Fibroblast of upper back skin (primary cell): ENCODE measurements around the gene NKIRAS1.
"Not testable (repeated sequence)": the region's sequence is repeated elsewhere in the genome, so short reads cannot be mapped to it uniquely, and the experiment has no call there.

Experiments
- DNase-seq: peaks from one replicate; pipeline ENCODE4 v3.0.0-alpha.2; 2013

The NKIRAS1 gene

DNA sequence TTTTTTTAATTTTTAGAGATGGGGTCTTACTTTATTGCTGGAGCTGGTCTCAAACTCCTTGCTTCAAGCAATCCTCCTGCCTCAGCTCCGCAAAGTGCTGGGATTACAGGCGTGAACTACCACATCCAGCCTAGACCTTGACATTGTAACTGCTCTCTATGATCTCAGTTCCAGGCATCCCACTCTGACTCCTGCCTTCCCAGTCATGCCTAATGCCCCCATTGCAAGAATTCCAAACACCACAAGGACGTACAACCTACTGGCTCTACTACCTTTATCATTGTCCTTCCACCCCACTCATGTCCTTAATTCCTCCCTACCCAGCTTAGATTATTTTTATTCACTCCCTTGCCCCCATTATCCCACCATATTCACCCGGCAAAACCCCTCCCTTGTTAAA lies 21.6 kb downstream of the NKIRAS1 start:
- DNase-seq, result no peak

DNA sequence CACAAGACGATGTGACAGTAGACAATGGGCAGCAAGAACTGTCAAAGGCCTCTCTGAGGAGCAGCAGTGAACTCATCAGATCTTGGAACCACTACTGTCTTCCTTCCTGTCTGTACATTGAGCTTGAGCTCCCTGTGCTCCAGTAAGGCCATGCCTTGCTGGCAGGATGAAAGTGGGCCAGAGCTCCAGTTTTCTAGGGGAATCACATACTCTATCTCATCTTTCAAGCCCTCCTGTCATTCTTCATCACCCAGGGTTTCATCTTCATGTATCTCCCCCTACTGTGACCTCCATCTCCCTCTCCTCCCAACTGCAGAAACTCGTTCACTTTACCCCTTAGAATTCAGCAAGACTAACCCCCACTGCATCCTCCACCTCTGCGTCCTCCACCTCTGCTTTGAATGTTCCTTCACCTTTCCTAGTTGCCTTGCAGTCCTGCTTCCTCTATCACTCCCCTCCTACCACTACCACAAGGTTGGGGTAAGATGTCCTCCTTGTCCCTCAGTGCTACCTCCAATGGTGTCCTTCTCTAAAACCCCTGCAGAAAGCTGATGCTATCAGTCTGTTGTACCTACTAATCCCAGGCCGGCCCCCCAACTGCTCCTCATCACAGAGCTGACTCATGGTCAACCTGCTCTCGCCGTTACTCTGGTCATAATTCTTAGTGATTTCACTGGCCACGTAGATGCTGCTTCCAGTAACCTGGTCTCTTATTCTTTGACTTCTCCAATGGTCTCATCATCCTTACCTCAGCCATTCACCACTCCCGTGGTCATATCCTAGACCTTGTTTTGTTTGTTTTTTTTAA lies 22.3 kb downstream of the NKIRAS1 start:
- DNase-seq, result no peak

DNA sequence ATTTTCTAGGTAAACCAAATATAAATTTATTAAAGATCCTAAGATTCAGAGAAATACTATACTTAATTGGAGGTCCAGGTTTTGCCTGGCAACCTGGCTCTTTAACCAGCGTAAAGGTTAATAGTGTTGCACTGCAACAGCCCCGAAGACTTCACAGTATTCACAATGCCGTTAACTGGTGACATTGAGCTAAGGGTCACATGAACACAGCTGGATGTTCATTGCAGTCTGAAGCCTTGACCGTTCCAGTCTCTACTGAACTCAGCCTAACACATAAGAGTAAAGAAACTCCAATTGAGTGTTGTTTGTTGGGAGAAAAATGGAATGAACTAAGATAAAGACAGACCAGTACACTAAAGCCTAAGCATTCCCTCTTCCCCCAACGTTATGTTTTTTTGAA lies 26.8 kb downstream of the NKIRAS1 start:
- no peak for DNase-seq

DNA sequence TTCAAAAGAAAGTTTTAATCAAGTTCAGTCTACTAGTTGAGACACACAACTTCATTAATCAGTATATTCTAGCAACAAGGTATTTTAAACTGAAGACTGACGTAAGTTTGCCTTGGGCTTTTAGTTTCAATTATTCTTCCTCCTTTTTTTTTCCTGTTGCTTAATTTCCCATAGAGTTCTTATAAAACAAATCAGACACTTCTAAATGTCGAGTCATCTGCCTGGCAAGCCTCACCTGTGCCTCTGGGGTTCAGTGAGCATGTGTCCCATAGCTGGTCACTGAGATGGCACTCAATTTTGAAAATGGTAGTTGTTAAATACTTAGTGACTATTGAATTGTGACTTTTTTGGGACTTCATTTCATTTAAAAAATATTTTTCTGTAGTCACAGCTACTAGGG lies 27.4 kb downstream of the NKIRAS1 start:
- DNase-seq, result no peak

DNA sequence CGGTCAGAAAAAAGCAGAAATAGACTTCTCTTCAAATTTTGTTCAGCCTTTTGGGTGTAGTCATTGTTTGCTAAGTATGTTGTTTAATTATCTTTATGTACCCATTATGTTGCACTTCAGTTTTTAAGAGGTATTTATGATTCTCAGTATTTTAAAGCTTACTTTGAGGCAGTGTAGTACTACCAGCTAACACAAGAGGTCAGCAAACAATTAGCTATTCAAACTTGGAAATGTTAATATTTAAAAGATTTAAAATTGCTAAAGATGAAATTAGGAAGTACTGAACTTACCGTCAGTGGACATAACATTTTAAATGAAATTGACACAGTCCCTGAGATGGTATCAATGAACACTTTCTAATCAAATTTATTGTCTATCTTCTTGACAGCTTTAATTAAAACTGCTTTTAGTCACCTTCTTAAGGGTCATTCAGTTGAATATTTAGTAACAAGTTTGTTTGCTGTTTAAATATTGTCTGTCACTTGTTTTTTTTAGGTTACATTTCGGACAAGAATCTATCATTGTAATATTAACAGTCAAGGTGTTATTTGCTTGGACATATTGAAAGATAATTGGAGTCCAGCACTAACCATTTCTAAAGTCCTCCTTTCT lies 28.1 kb downstream of the NKIRAS1 start:
- peak; percentile 31 for DNase-seq

DNA sequence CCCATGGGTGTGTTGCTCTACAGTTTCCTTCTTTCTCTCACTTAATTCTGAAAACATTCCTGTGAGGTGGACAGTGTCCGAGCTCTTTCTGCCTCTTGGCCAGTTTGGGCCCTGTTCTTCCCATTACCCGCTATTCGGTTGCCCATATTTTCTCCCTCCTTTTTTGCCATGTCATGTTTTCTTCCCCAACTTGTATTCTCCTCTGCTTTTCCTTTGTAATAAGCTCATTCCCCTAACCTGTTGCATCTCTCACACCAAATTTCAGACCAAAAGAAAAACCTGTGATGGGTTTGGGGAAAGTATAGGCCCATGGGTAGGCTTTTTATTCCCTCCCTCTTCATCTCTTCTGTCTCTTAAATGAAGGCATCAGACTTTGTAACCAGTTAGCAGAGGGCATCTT lies 30.5 kb downstream of the NKIRAS1 start:
- DNase-seq, result no peak

DNA sequence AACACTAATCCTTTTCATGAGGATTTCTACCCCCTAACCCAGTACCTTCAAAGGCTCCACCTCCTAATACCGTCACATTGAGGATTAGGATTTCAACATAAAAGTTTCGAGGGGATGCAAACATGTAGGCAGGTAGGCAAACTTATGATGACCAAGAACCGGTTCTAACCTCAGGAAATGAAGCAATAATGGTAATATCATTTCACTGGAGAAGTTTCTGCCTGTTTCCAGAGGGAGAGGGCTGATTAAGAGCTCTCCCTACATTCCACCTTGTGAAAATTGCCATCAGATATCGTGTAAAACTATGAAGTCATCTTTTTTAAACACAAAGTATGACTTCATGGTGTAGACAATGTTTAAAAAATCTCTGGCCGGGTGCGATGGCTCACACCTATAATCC lies 31.6 kb downstream of the NKIRAS1 start:
- DNase-seq, result no peak

DNA sequence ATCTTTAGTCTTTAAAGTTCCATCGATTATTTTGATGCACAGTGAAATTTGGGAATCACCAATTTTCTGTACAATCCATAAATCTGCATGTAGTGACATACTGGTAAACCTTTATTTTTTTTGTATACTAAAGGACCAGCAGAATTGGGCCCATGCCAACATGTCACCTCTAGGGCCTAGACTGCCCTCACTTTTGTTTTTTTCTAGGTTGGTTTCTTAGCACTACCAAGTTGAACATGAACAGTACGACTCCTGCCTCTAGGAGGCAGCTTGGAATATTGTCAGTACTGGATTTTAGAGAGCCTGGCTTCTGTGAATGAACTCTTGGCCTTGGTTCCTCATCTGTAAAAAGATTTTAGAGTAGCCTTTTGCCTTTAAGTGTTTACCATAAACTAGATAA lies 32.3 kb downstream of the NKIRAS1 start:
- DNase-seq, result no peak

DNA sequence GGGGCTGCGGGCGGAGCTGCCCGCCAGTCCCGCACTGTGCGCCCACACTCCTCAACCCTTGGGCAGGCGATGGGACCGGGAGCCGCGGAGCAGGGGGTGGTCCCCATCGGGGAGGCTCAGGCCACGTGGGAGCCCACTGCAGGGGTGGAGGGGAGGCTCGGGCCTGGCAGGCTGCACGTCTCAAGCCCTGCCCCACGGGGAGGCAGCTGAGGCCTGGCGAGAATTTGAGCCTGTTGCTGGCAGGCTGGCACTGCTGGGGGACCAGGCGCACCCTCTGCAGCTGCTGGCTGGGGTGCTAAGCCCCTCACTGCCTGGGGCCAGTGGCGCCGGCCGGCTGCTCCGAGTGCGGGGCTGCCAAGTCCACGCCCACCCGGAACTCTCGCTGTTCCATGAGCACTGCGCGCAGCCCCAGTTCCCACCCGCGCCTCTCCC lies 34.3 kb downstream of the NKIRAS1 start:
- no peak for DNase-seq

DNA sequence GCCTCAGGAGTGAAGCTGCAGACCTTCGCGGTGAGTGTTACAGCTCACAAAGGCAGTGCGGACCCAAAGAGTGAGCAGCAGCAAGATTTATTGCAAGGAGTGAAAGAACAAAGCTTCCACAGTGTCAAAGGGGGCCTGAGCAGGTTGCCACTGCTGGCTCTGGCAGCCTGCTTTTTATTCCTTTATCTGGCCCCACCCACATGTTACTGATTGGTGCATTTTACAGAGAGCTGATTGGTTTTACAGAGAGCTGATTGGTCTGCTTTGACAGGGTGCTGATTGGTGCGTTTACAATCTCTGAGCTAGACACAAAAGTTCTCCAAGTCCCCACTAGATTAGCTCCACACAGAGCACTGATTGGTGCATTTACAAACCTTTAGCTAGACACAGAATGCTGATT lies 34.8 kb downstream of the NKIRAS1 start:
- not testable (repeated sequence) for DNase-seq

DNA sequence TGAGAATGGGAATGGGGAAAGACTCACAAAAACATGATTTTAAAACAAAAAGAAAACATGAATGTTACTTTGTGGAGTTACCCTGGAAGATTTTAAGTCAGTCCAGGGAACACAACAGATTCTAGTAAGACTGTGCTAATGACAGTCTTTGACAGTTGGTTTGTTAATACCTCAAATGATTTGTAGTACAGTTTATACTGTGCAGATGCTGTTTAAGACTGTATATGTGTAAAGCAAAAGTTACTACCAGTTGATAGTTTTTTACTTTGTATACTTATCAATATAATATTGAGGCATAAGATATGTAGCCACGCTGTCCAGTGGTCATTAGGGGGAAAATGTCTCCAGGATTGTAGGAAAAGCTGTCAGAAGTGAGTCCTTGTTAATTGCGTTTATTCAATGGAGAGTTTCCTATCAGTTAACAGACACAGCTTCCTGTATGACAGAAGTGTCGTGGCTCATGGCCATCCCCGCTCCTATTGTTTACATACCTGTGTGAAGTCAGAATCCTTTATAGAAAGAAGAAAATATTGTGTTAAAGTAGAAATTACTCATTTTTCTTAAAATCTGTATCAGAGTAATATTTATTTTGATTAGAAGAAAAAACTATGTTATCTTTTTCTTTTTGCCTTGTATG lies 36.0 kb downstream of the NKIRAS1 start:
- no peak for DNase-seq

DNA sequence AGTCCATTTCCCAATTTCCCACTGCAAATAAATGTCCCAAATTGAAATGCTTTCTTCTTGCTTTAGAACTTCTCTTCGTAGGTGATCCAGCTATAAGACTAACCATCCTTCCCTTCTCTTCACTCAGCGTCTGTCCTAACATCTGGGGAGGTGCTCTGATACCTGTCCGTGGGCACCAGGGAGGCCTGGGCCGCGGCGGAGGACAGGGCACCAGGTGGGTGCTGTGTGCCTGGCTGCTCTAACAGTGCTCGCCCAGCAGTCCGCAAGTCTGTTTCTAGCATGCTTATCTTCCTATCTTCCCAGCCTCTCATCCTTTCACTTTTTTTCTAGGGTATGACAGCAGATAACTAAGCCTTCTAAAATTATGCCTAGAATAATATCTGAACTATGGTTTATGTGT lies 37.3 kb downstream of the NKIRAS1 start:
- no peak for DNase-seq

DNA sequence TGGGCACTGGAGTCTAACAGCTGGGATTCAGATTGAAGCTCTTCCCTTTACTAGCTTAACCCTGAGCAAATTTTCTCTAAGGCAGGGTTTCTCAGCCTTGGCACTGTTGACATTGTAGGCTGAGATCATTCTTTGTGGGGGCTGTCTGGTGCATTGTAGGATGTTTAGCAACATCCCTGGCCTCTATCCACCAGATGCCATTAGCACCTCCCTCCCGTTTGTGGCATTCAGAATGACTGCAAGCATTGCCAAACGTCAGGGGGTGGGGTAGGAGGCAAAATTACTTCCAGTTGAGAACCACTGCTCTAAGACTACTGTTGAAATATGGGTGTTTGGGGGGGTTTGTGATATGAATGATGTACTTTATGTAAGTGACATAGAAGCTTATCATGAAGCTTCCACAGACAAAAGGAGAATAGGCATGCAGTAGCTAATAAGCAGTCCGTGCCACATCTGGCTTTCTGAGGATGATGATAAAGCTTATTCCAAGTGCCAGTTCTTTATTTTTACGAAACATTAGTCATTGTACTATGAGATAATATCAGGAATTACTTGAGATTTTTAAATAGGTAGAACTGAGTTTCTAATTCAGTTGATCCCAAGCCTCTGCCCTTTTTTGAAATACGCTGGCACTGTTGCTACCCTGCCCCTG lies 39.3 kb downstream of the NKIRAS1 start:
- DNase-seq, result peak; percentile 86

DNA sequence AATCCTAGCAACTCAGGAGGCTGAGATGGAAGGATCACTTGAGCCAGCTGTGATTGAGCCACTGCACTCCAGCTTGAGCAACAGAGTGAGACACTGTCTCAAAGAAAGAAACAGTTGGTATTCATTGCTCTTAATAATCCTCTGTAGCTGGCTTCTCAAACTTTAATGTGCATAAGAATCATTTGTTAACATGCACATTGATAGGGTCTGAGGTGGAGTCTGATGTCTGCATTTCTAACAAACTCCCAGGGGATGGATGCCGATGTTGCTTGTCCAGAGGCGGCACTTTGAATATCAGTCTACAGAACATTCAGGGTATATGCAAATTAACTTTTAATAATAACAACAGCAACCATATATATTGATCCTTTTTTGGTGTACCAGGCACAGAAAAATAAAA lies 39.9 kb downstream of the NKIRAS1 start:
- no peak for DNase-seq

DNA sequence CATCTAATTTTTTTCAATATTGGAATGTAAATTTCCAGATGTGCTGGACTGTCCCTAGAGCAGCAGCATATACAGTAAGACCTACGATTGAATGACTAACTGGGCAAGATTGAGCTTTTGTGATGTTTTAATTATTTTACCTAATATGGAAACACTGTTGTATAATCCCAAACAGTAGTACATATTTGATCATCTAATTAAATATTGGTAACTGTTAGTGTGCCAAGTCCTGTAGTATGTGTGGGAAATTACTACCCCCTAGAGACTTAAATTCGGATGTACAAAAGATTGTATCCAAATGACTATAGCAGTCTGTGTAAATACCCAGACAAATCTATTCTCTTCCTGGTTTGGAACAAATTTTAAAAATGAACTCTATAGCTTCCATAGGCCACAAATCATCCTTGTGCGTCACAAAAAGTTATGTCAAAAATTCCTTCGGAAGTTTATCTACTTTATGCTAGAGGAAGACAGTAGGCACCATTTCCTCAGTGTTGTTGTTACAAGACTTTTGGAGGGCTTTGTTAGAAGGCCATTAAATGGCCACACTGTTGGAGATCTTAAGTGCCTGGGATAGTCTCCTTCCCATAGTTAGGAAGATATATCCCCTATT lies 41.6 kb downstream of the NKIRAS1 start:
- DNase-seq, result peak; percentile 61

DNA sequence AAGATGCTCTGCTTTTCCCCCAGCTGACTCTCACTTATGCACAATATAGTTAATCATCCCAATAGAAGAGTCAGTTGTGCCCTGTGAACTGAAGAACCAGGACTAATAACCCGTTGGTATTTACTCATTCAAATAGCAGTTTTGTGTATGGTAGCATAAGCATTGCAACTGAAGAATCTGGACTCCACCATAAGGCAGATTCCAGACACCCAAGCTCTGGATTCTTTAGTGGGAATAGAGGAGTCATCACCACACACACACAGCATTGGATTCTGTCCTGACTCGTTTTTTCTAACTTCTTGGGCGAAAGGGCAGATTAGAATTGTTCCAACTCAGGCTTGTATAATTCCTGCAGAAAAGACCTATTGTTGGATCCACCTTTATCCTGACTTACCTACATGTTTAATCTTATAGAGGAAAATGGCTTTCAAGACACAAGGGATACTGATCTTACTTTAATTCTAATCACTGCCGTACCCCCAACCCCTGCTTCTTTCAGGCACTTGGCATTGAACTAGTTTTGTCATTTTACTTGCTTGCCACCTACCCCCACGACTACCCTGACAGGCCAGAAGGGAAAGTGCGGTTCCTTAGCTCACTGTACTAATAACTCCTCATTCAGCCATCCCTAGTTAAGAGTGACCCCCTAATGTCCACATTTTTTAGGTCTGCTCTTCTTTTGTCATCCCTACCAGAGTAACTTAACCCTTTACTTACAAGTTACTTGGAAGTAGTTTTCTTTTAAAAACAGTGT lies 42.3 kb downstream of the NKIRAS1 start:
- peak; percentile 87 for DNase-seq

DNA sequence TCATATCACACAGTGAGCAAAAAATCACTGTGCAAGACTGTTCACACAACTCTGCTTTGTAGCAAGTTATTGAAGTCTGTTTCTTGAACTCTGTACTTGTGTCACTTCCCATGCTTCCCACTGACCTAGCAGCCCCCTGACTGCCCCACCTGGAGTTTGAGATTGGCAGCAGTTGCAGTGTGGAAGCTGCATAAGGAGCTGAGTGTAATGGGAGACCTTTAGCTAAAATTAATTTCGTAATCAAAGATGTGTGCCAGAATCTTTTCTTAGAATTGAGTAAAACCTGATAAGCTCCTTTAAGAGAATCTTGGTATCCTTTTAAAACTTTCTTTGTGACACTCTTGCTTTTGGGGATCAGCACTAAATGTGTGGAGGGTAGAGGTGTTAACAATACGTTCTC lies 42.8 kb downstream of the NKIRAS1 start:
- DNase-seq, result peak; percentile 36

DNA sequence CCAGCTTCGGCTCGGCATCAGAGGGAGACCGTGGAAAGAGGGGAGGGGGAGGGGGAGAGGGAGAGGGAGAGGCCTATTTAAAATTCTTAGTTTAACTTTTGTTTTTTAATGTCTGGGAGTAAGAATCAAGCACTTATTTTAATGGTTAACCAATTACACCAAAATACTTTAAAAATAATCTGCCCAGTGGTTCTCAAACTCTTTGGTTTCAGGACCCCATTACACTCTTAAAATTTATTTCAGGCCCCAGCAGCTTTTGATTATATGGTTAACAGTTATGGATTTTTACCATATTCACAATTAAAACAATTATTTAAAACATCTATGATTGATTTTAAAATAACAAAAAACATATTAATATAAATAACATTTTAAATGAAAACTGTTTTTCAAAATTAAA lies 44.5 kb downstream of the NKIRAS1 start:
- DNase-seq, result no peak

DNA sequence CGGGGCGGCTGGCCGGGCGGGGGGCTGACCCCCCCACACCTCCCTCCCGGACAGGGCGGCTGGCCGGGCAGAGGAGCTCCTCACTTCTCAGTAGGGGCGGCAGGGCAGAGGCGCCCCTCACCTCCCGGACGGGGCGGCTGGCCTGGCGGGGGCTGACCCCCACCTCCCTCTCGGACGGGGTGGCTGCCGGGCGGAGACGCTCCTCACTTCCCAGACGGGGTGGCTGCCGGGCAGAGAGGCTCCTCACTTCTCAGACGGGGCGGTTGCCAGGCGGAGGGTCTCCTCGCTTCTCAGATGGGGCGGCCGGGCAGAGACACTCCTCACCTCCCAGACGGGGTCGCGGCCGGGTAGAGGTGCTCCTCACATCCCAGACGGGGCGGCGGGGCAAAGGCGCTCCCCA lies 45.4 kb downstream of the NKIRAS1 start:
- DNase-seq, result not testable (repeated sequence)

DNA sequence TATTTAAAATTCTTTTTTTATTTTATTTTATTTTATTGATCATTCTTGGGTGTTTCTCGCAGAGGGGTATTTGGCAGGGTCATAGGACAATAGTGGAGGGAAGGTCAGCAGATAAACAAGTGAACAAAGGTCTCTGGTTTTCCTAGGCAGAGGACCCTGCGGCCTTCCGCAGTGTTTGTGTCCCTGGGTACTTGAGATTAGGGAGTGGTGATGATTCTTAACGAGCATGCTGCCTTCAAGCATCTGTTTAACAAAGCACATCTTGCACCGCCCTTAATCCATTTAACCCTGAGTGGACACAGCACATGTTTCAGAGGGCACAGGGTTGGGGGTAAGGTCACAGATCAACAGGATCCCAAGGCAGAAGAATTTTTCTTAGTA lies 46.1 kb downstream of the NKIRAS1 start:
- not testable (repeated sequence) for DNase-seq

DNA sequence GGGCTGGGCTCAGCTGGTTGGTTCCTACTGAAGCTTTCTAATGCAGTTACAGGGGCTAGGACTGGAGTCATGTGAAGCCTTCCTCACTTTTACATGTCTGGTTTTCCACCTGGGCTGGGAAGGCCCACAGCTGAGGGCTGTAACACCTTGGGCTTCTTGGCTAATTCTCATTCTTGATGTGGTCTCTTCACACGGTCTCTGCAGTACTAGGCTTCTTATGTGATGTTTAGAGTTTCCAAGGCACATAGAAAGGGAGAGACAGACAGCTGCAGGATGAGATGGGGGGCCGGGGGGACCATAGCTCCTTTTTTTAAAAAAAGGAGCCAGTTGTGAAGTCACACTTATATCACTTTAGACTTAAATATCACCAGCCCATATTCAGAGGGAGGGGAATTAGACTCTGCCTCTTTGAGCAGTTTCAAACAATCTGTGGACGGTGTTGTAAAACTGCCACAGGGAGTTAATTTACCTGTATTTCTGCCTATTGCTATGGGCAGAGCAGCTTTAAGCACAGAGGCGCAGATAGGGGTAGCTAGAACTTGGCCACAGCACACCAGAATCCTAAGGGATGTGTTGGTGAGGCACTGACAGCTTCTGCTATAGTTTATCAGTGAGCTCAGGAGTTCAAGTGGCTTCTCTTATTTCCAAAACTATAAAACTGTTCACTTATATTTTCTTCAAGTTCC lies 46.7 kb downstream of the NKIRAS1 start:
- DNase-seq, result no peak

DNA sequence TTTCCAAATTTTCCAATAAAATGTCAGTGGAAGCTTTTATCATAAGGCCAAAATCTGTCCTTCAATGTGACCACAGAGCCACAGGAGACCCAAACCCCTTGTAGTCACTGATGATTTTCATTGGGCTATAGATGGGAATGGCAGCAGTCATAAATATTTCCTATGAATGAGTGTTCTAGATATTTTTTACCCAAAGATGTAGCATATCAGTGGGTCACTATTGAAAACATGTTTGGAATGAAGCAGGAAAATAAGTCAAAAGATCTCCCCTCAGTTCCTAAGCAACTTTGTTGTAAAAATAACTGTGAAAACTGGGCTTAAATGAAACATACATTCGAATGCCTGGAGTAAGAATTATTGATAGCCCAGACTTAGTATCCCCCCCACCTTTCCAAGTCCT lies 49.0 kb downstream of the NKIRAS1 start:
- DNase-seq, result no peak
